IgD-negative memory B cell (primary cell): ENCODE results near the gene CRABP2. TPM values are rescaled to one million over a fixed set of nuclear protein-coding genes. Genes with fewer than 3 reads are reported as not detected.

Source experiments
- H3K27ac Mint-ChIP-seq, 3 donors: one replicate each; pipeline ENCODE4 v1.8.0; 2020 to 2022; ENCODE audit warnings: mild to moderate bottlenecking in 3 of 3, mixed read lengths in 3 of 3, moderate library complexity in 1 of 3
- H3K27me3 Mint-ChIP-seq: one replicate; pipeline ENCODE4 v1.8.0; 2021; ENCODE audit warnings: mixed read lengths
- H3K36me3 Mint-ChIP-seq: one replicate; pipeline ENCODE4 v1.8.0; 2020; ENCODE audit warnings: mild to moderate bottlenecking, mixed read lengths
- H3K4me1 Mint-ChIP-seq, 3 donors: one replicate each; pipeline ENCODE4 v1.8.0; 2020 to 2022; ENCODE audit warnings: mixed read lengths in 3 of 3, mild to moderate bottlenecking in 1 of 3
- H3K4me3 Mint-ChIP-seq, 4 donors: one replicate each; pipeline ENCODE4 v1.8.0; 2020 to 2022; ENCODE audit warnings: mild to moderate bottlenecking in 4 of 4, mixed read lengths in 4 of 4, moderate library complexity in 3 of 4
- H3K9me3 Mint-ChIP-seq, 3 donors: one replicate each; pipeline ENCODE4 v1.8.0; 2020 to 2021; ENCODE audit warnings: mixed read lengths in 3 of 3, mild to moderate bottlenecking in 1 of 3
- polyA plus RNA-seq: library from polyadenylated mRNA; unstranded; fragments of 300-500 nt; fragmentation: Illumina TruSeq; gene quantifications from one replicate; pipeline ENCODE4 v1.2.3, GENCODE V29; 2021

The CRABP2 gene
- polyA plus RNA-seq, 1 donor from 2014 or later, result 0.31 TPM

DNA sequence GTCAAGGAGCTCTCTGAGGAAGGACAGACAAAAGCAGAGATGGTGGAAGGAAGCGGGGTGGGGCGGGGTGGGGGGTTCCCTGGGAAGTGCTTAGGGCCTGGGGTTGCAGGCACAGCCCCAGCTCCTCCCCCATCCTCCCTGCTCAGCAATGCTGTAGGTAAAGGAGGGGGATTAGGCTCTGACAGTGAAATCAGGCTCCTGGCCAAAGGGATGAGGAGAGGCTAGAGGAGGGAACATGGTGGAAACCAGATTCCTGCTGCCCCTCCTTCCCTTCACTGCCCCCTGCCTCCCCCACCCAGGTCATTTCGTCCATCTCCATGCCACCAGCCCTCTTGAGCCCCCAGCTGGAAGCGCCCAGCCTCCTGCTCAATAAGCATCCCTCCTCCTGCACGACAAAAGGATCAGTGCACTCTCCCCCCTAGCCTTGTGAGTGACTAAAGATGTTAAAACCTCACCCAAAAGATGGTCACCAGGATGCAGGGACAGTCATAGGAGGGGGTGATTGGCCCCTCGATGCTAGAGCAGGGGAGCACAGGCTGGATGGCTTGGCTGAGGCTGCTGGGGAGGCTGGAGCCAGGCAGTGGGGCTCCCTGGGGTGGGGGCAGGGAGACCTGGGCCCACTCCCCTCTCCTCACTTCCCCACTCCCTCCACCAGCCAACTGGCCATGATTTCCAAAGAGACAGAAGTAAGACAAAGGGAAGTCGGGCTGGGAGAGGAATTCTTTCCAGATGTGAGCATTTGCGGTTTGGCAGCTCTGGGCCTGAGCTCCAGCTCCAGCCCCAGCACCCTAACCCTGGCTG, 2.2 kb upstream of the CRABP2 start:
- Mint-ChIP-seq H3K36me3 (no peaks in the 10 kb centered on the region), H3K4me3 (peak overlapping the region in 3 of 4 donors; percentile 78 to 83 (median 79)), H3K9me3 (no peaks in the 10 kb centered on the region), H3K27ac (no peak overlapping the region), H3K4me1 (peaks cover 0 to 12% (median 4%) of the 10 kb centered on the region in 3 donors), H3K27me3 (peaks cover 23% of the 10 kb centered on the region)

DNA sequence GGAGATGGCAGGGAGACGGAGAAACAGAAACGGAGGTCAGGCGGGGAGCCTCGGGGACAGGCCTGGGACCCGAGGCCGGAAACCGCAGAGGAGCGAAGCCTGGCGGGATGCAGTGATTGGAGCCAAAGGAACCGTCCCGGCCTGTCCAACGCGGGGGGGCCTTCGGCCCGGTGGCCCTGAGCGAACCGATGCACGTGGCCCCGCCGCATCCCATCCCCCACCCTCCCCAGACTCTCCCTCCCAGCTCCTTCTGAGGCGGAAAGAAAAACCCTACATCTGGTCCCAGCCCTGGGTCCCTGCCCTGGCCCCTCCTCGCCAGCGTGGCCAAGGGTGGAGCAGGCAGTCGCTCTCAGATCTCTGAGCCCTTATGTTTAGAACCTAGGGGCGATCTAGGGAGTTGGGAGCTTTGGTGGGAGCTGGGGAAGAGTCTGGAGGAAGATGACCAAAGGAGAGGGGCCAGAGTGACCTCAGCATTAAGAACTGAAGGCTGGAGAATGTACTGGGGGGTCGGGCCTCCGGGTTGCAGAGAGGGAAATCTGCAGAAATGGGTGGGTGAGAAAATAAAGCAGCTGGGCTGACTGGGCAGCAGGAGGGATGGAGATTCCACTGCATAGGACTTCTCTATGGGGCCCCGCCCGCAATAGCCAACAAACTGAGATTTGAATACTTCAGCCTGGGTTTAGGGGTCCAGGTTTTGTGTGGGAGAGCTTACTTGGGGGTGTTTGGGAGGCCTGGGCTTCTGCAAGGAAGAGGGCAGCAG, 1.5 kb upstream of the CRABP2 start:
- Mint-ChIP-seq H3K9me3 (no peaks in the 10 kb centered on the region), H3K27ac (no peak overlapping the region), H3K4me3 (peak overlapping the region; percentile 79 to 92 (median 88))

GRCh38 chr1:156705918-156706656, 704 bp upstream of the CRABP2 start:
- H3K9me3 Mint-ChIP-seq, result no peaks in the 10 kb centered on the region
- H3K27ac Mint-ChIP-seq, result peak overlapping the region in 1 of 3 donors; percentile 29
- H3K36me3 Mint-ChIP-seq, result no peaks in the 10 kb centered on the region
- peaks cover 0 to 12% (median 4%) of the 10 kb centered on the region in 3 donors for H3K4me1 Mint-ChIP-seq
- H3K27me3 Mint-ChIP-seq, result peaks cover 32% of the 10 kb centered on the region
- peak overlapping the region; percentile 79 to 92 (median 88) for H3K4me3 Mint-ChIP-seq

More for the DNA sequence above, 1.5 kb upstream of the CRABP2 start:
- H3K27me3 Mint-ChIP-seq, result peaks cover 28% of the 10 kb centered on the region
- H3K36me3 Mint-ChIP-seq, result no peaks in the 10 kb centered on the region
- H3K4me1 Mint-ChIP-seq, result peaks cover 0 to 12% (median 4%) of the 10 kb centered on the region in 3 donors

DNA sequence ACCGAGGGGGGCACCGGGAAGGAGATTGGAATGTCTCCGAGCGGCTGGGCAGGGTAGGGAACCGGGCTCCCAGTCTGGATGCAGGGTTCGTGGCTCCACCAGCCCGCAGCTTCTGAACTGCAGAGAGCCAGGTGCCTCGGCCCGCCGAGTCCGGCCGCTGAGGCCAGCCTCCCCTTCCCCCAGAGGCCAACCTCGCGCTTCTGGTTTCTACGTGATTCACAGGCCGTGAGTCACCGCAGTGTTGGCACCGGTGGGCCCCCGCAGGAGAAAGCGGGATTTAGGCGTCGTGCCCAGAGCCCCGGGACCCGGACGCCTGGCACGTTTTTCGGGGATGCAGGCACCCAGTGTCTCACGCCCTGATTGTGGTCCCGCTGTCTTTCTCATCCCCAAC, 458 bp downstream of the CRABP2 start:
- peak overlapping the region; percentile 44 to 92 (median 74) for H3K4me3 Mint-ChIP-seq
- H3K4me1 Mint-ChIP-seq, result peaks cover 0 to 12% (median 4%) of the 10 kb centered on the region in 3 donors
- H3K9me3 Mint-ChIP-seq, result no peaks in the 10 kb centered on the region
- H3K27ac Mint-ChIP-seq, result no peak overlapping the region
- peaks cover 32% of the 10 kb centered on the region for H3K27me3 Mint-ChIP-seq
- H3K36me3 Mint-ChIP-seq, result no peaks in the 10 kb centered on the region

- Mint-ChIP-seq H3K4me1 (peaks cover 0 to 12% (median 4%) of the 10 kb centered on the region in 3 donors), H3K4me3 (peak overlapping the region; percentile 13 to 82 (median 58)), H3K27me3 (peaks cover 33% of the 10 kb centered on the region), H3K27ac (no peak overlapping the region), H3K36me3 (no peaks in the 10 kb centered on the region), H3K9me3 (no peaks in the 10 kb centered on the region)
Observed at GRCh38 chr1:156704166-156704711, 1.1 kb downstream of the CRABP2 start.

GRCh38 chr1:156703741-156704140, 1.6 kb downstream of the CRABP2 start:
- Mint-ChIP-seq H3K4me1 (peaks cover 0 to 12% (median 4%) of the 10 kb centered on the region in 3 donors), H3K9me3 (no peaks in the 10 kb centered on the region), H3K27me3 (peaks cover 33% of the 10 kb centered on the region), H3K27ac (no peak overlapping the region), H3K36me3 (peaks cover 2% of the 10 kb centered on the region), H3K4me3 (peak overlapping the region in 2 of 4 donors; percentile 44 to 82)

- no peaks in the 10 kb centered on the region for H3K9me3 Mint-ChIP-seq
- peaks cover 33% of the 10 kb centered on the region for H3K27me3 Mint-ChIP-seq
- H3K4me1 Mint-ChIP-seq, result peaks cover 0 to 12% (median 4%) of the 10 kb centered on the region in 3 donors
- H3K27ac Mint-ChIP-seq, result no peak overlapping the region
- H3K36me3 Mint-ChIP-seq, result peaks cover 2% of the 10 kb centered on the region
- no peak overlapping the region for H3K4me3 Mint-ChIP-seq
Observed at GRCh38 chr1:156703336-156703735, 2.0 kb downstream of the CRABP2 start.

GRCh38 chr1:156700736-156701531, 4.4 kb downstream of the CRABP2 start:
- H3K4me1 Mint-ChIP-seq, result peaks cover 0 to 10% (median 6%) of the 10 kb centered on the region in 3 donors
- H3K36me3 Mint-ChIP-seq, result peaks cover 6% of the 10 kb centered on the region
- no peak overlapping the region for H3K4me3 Mint-ChIP-seq
- no peaks in the 10 kb centered on the region for H3K9me3 Mint-ChIP-seq
- no peak overlapping the region for H3K27ac Mint-ChIP-seq
- peaks cover 48% of the 10 kb centered on the region for H3K27me3 Mint-ChIP-seq

DNA sequence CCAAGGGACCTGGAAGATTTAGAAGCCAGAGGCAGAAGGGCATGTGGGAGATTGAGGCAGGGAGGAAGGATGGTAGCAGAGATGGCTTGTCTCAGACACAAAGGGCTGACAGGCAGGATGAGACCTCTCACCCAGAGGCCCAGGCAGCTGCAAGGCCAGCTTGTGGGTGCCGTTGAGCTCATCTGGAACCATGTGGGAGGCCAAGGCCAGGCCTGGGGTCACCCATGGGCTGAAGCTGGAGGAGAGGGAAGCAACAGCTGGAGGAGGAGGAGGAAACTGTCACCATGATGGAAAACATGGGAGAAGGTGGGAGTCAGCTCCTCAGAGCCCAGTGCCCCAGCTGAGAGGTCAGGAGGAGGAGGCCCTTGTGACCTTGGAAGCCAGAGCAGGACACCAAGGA, 6.4 kb downstream of the CRABP2 start:
- peaks cover 42% of the 10 kb centered on the region for H3K27me3 Mint-ChIP-seq
- no peak overlapping the region for H3K27ac Mint-ChIP-seq
- H3K9me3 Mint-ChIP-seq, result no peaks in the 10 kb centered on the region
- H3K4me3 Mint-ChIP-seq, result no peak overlapping the region
- peaks cover 0 to 1% (median under 1%) of the 10 kb centered on the region in 3 donors for H3K4me1 Mint-ChIP-seq
- H3K36me3 Mint-ChIP-seq, result peaks cover 6% of the 10 kb centered on the region

DNA sequence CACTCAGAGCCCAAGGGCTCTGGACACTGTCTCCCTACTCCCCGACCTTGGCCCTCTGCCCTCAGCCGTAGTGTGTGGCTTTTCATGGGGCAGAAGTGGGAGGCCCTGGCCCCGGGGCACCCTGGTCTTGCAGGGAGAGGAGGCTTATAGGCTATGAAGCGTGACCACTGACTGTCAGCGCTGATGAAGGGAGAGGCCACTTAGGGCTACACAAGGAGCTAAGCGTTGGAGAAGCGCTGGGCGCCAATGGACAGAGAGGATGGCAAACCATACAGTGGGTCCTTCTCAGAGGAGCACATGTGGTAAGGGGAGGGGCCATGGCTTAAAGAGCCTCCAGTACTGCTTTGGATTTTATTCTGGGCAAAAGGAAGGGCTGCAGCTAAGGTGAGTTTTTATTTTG, 7.9 kb downstream of the CRABP2 start:
- Mint-ChIP-seq H3K27ac (no peak overlapping the region), H3K4me1 (peaks cover 0 to 2% (median 1%) of the 10 kb centered on the region in 3 donors), H3K4me3 (no peak overlapping the region), H3K9me3 (no peaks in the 10 kb centered on the region), H3K27me3 (peaks cover 41% of the 10 kb centered on the region), H3K36me3 (peaks cover 8% of the 10 kb centered on the region)

DNA sequence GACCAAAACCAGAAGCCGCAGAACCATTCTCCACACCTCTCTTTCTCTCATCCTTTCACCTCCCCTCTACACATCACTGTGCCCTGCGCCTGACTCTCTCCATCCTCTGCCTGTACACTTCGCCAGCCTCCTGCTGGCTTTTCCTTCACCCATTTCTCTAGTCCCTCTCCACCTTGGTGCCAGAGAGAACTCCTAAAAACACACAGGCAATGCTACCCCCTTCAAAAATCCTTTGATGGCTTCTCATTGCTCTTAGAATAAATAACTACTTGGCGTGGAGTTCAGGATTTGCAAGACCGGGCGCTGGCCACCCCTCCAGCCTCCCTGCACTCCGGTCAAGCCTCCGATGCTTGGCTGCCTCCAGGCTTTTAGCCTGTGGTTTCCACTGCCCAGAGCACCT, 8.6 kb downstream of the CRABP2 start:
- no peak overlapping the region for H3K27ac Mint-ChIP-seq
- no peaks in the 10 kb centered on the region for H3K9me3 Mint-ChIP-seq
- H3K4me1 Mint-ChIP-seq, result peaks cover 3 to 4% (median 4%) of the 10 kb centered on the region in 3 donors
- H3K36me3 Mint-ChIP-seq, result peaks cover 8% of the 10 kb centered on the region
- H3K4me3 Mint-ChIP-seq, result no peak overlapping the region
- H3K27me3 Mint-ChIP-seq, result peaks cover 42% of the 10 kb centered on the region

DNA sequence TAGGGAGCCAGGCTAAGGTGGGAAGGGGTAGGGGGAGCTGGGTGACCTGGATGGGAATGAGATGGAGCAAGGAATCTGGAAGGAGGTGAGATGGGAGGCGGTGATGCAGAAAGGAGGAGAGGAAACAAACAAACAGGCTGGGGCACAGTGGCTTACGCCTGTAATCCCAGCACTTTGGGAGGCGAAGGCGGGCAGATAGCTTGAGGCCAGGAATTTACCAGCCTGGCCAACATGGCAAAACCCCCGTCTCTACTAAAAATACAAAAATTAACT, 10.8 kb downstream of the CRABP2 start:
- peaks cover 54% of the 10 kb centered on the region for H3K27me3 Mint-ChIP-seq
- H3K9me3 Mint-ChIP-seq, result peaks cover 0 to under 1% (median 0%) of the 10 kb centered on the region in 3 donors
- H3K4me1 Mint-ChIP-seq, result peaks cover 4% of the 10 kb centered on the region in 3 donors
- H3K4me3 Mint-ChIP-seq, result no peak overlapping the region
- peaks cover 8% of the 10 kb centered on the region for H3K36me3 Mint-ChIP-seq
- H3K27ac Mint-ChIP-seq, result no peak overlapping the region

- no peak overlapping the region for H3K4me3 Mint-ChIP-seq
- H3K27me3 Mint-ChIP-seq, result peaks cover 58% of the 10 kb centered on the region
- H3K27ac Mint-ChIP-seq, result no peak overlapping the region
- H3K9me3 Mint-ChIP-seq, result peaks cover 0 to 2% (median 0%) of the 10 kb centered on the region in 3 donors
- H3K36me3 Mint-ChIP-seq, result peaks cover 9% of the 10 kb centered on the region
- peaks cover 4 to 8% (median 6%) of the 10 kb centered on the region in 3 donors for H3K4me1 Mint-ChIP-seq
Observed at GRCh38 chr1:156693848-156694689, 11.3 kb downstream of the CRABP2 start.
